ENCODE results near the gene TMEM240. TPM values are rescaled to one million over a fixed set of nuclear protein-coding genes. Genes with fewer than 3 reads are reported as not detected.
"Not testable (repeated sequence)": the region's sequence is repeated elsewhere in the genome, so short reads cannot be mapped to it uniquely, and the experiment has no call there.

TMEM240 gene
- total and polyA plus RNA-seq, 2 of the 8 experiments (the other 6 are each of a cell fraction or from before 2014, with no cell fraction given) = 3.6 to 5.7 TPM

GRCh38 chr1:1519805-1520505 is 20.5 kb downstream of the TMEM240 start:
- peaks cover 8 to 40% (median 16%) of the 10 kb centered on the region in 4 experiments for H3K36me3 ChIP-seq (ENCODE audit: control insufficient read depth in 2 of 4, insufficient read depth in 4 of 4, low read length in 3 of 4)
- H4K8ac ChIP-seq (ENCODE audit: extremely low read depth, insufficient read depth, low read length); H3K18ac ChIP-seq (ENCODE audit: extremely low read depth, low read length); H3K9me3 ChIP-seq (ENCODE audit: insufficient read depth in 2 of 2, low read depth in 1 of 2, low read length in 1 of 2); FAIRE-seq; H2BK12ac ChIP-seq (ENCODE audit: low read depth, low read length); H3K4me1 ChIP-seq (replicated peaks in 1 of 4; ENCODE audit: control insufficient read depth in 3 of 4, insufficient read depth in 4 of 4, low read length in 3 of 4); DNase-seq (ENCODE audit: low read depth in 1 of 2, low spot score in 2 of 2); H4K20me1 ChIP-seq (replicated peaks in 1 of 2; ENCODE audit: control insufficient read depth in 1 of 2, insufficient read depth in 2 of 2, low read length in 2 of 2); H3K14ac ChIP-seq (ENCODE audit: insufficient read length); H3K23me2 ChIP-seq (ENCODE audit: low read depth, low read length); H2BK15ac ChIP-seq (ENCODE audit: low read length); H2BK120ac ChIP-seq (replicated peaks; ENCODE audit: low read depth, low read length); H3K56ac ChIP-seq (replicated peaks; ENCODE audit: insufficient read length, low read depth, low read length); H2AK5ac ChIP-seq (ENCODE audit: low read depth, low read length); H3K79me2 ChIP-seq (ENCODE audit: control insufficient read depth in 1 of 2, insufficient read depth in 2 of 2, low read length in 2 of 2); H4K5ac ChIP-seq (ENCODE audit: insufficient read length, low read depth, low read length); H3K4me2 ChIP-seq (ENCODE audit: insufficient read depth in 1 of 2, low read depth in 2 of 2, low read length in 2 of 2); H3K79me1 ChIP-seq (ENCODE audit: low read depth, low read length); CTCF ChIA-PET (ENCODE audit: partially characterized antibody); H3K4me3 ChIP-seq (ENCODE audit: extremely low read depth in 1 of 4, insufficient read depth in 2 of 4, low read depth in 3 of 4, low read length in 4 of 4); H2AFZ ChIP-seq (ENCODE audit: low read length); H4K91ac ChIP-seq (replicated peaks; ENCODE audit: insufficient read length, low read length); H2BK20ac ChIP-seq (ENCODE audit: low read length); H2BK5ac ChIP-seq (ENCODE audit: low read depth, low read length); H3K9ac ChIP-seq (replicated peaks in 1 of 4; ENCODE audit: extremely low read depth in 1 of 4, low read depth in 3 of 4, low read length in 3 of 4); H3K4ac ChIP-seq (replicated peaks; ENCODE audit: insufficient read length, low read depth, low read length); H3K27ac ChIP-seq (ENCODE audit: low read depth, low read length); H3K23ac ChIP-seq (ENCODE audit: insufficient read length); H3K27me3 ChIP-seq (replicated peaks in 1 of 4; ENCODE audit: control insufficient read depth in 3 of 4, extremely low read depth in 1 of 4, insufficient read depth in 3 of 4, low read length in 3 of 4): not testable (repeated sequence)
- POLR2A ChIA-PET (ENCODE audit: partially characterized antibody) = interaction anchor here (1.0 kb wide), 1 partner anchor 164 kb away, joined by 3 read pairs; no protein-coding TSS in a partner anchor
- WGBS, 2 experiments (ENCODE audit: extremely low coverage in 1 of 2, insufficient coverage in 1 of 2, insufficient read length in 1 of 2, insufficient replicate concordance in 2 of 2, low coverage in 1 of 2, low lambda C conversion rate in 2 of 2, missing lambda C conversion rate in 1 of 2) = 100% methylated on average over 17 of the region's 51 CpGs; no CpG with 5 or more reads in 1 of the 2 experiments

- H3K79me1 ChIP-seq (ENCODE audit: low read depth, low read length); H3K4me2 ChIP-seq (ENCODE audit: insufficient read depth in 1 of 2, low read depth in 2 of 2, low read length in 2 of 2); H3K23ac ChIP-seq (ENCODE audit: insufficient read length); H3K27me3 ChIP-seq (replicated peaks in 1 of 4; ENCODE audit: control insufficient read depth in 3 of 4, extremely low read depth in 1 of 4, insufficient read depth in 3 of 4, low read length in 3 of 4); H3K23me2 ChIP-seq (ENCODE audit: low read depth, low read length); H2BK15ac ChIP-seq (ENCODE audit: low read length); H2AK5ac ChIP-seq (ENCODE audit: low read depth, low read length); H3K18ac ChIP-seq (ENCODE audit: extremely low read depth, low read length); H3K14ac ChIP-seq (ENCODE audit: insufficient read length); H2BK12ac ChIP-seq (ENCODE audit: low read depth, low read length); DNase-seq (ENCODE audit: low read depth in 1 of 2, low spot score in 2 of 2); H4K5ac ChIP-seq (ENCODE audit: insufficient read length, low read depth, low read length); H3K4ac ChIP-seq (replicated peaks; ENCODE audit: insufficient read length, low read depth, low read length); H4K8ac ChIP-seq (ENCODE audit: extremely low read depth, insufficient read depth, low read length); H3K79me2 ChIP-seq (ENCODE audit: control insufficient read depth in 1 of 2, insufficient read depth in 2 of 2, low read length in 2 of 2); H3K9me3 ChIP-seq (ENCODE audit: insufficient read depth in 2 of 2, low read depth in 1 of 2, low read length in 1 of 2); POLR2A ChIA-PET (ENCODE audit: partially characterized antibody); H2AFZ ChIP-seq (ENCODE audit: low read length); H3K27ac ChIP-seq (ENCODE audit: low read depth, low read length); CTCF ChIA-PET (ENCODE audit: partially characterized antibody); H2BK20ac ChIP-seq (ENCODE audit: low read length); H3K9ac ChIP-seq (replicated peaks in 1 of 4; ENCODE audit: extremely low read depth in 1 of 4, low read depth in 3 of 4, low read length in 3 of 4); H4K91ac ChIP-seq (replicated peaks; ENCODE audit: insufficient read length, low read length); H3K56ac ChIP-seq (replicated peaks; ENCODE audit: insufficient read length, low read depth, low read length); H2BK5ac ChIP-seq (ENCODE audit: low read depth, low read length); H3K4me3 ChIP-seq (ENCODE audit: extremely low read depth in 1 of 4, insufficient read depth in 2 of 4, low read depth in 3 of 4, low read length in 4 of 4); H3K4me1 ChIP-seq (replicated peaks in 1 of 4; ENCODE audit: control insufficient read depth in 3 of 4, insufficient read depth in 4 of 4, low read length in 3 of 4); H2BK120ac ChIP-seq (replicated peaks; ENCODE audit: low read depth, low read length); H4K20me1 ChIP-seq (replicated peaks in 1 of 2; ENCODE audit: control insufficient read depth in 1 of 2, insufficient read depth in 2 of 2, low read length in 2 of 2); FAIRE-seq: not testable (repeated sequence)
- peaks cover 8 to 36% (median 15%) of the 10 kb centered on the region in 4 experiments for H3K36me3 ChIP-seq (ENCODE audit: control insufficient read depth in 2 of 4, insufficient read depth in 4 of 4, low read length in 3 of 4)
- 100% methylated on average over 6 of the region's 19 CpGs; no CpG with 5 or more reads in 1 of the 2 experiments for WGBS, 2 experiments (ENCODE audit: extremely low coverage in 1 of 2, insufficient coverage in 1 of 2, insufficient read length in 1 of 2, insufficient replicate concordance in 2 of 2, low coverage in 1 of 2, low lambda C conversion rate in 2 of 2, missing lambda C conversion rate in 1 of 2)
Measured at GRCh38 chr1:1518621-1519007, 21.8 kb downstream of the TMEM240 start.
